Endothelial cell of umbilical vein (primary cell): ENCODE results near the gene SORCS3. TPM values are rescaled to one million over a fixed set of nuclear protein-coding genes. Genes with fewer than 3 reads are reported as not detected.

ENCODE experiments used
- BruUV-seq: library from RNA; stranded (reverse); fragments of 400-500 nt; replicated peaks from 2 replicates; lab custom pipeline; 2021; lab: Mats Ljungman, UMichigan
- CTCF ChIA-PET: fragments of 300-600, 350-600 bp; sonication (Branson Sonifier 250); formaldehyde crosslinking; loops from one replicate; lab custom pipeline; 2021; ENCODE audit warnings: antibody characterized with exemption, inconsistent platforms; lab: Charles Lee
- POLR2A ChIA-PET: fragments of 300-600, 350-600 bp; sonication (Branson Sonifier 250); formaldehyde crosslinking; loops from one replicate; lab custom pipeline; 2021; ENCODE audit warnings: antibody characterized with exemption, inconsistent platforms; lab: Charles Lee
- DNase-seq: peaks from one replicate; pipeline ENCODE4 v3.0.0-alpha.2; 2011; ENCODE audit warnings: low read depth, low spot score
- FAIRE-seq: peaks from 2 replicates; lab custom pipeline; 2011; peaks lifted over from hg19 to GRCh38; lab: Jason Lieb, UNC
- H2AFZ ChIP-seq: 2 replicates; pipeline ENCODE4 v1.6.0; 2012; ENCODE audit warnings: low read depth, low read length, control low read depth, inconsistent platforms
- H3K27ac ChIP-seq: 2 replicates; pipeline ENCODE4 v1.5.1; 2011; ENCODE audit warnings: low read depth, mild to moderate bottlenecking, control low read depth, low read length, moderate library complexity; ENCODE audit not compliant: insufficient read depth
- H3K27me3 ChIP-seq, 2 experiments: 2 replicates each; pipeline versions ENCODE4 v1.6.0 to v1.6.1; 2011; ENCODE audit warnings: low read length in 2 of 2, mixed read lengths in 1 of 2; ENCODE audit not compliant: control insufficient read depth in 2 of 2, insufficient read depth in 2 of 2
- H3K36me3 ChIP-seq, 2 experiments: 2 replicates in 1 of 2; 3 replicates in 1 of 2; pipeline ENCODE4 v1.5.1; 2011; ENCODE audit warnings: low read length in 2 of 2, mild to moderate bottlenecking in 1 of 2, moderate library complexity in 1 of 2; ENCODE audit not compliant: control insufficient read depth in 2 of 2, insufficient read depth in 2 of 2; ENCODE audit errors: extremely low read depth in 1 of 2
- H3K4me1 ChIP-seq: 3 replicates; pipeline ENCODE4 v1.5.1; 2011; ENCODE audit warnings: mild to moderate bottlenecking, low read length; ENCODE audit not compliant: control insufficient read depth, insufficient read depth; ENCODE audit errors: extremely low read depth
- H3K4me2 ChIP-seq: 2 replicates; pipeline ENCODE4 v1.6.1; 2011; ENCODE audit warnings: low read length, control low read depth, mixed read lengths; ENCODE audit not compliant: insufficient read depth
- H3K4me3 ChIP-seq, 3 experiments: fragments of 200-600 bp in 1 of 3; sonication (generic), shearing (Covaris generic) in 1 of 3; replicated peaks in 1 of 3; 2 replicates each; pipeline ENCODE4 v1.5.1; 2011 to 2016; ENCODE audit warnings: control low read depth in 3 of 3, low read length in 3 of 3, mild to moderate bottlenecking in 2 of 3, inconsistent platforms in 1 of 3, low read depth in 1 of 3, moderate library complexity in 1 of 3; ENCODE audit not compliant: insufficient read depth in 1 of 3
- H3K79me2 ChIP-seq: 2 replicates; pipeline ENCODE4 v1.6.0; 2012; ENCODE audit warnings: low read length, inconsistent platforms; ENCODE audit not compliant: control insufficient read depth, insufficient read depth
- H3K9ac ChIP-seq: replicated peaks from 2 replicates; pipeline ENCODE3; 2011; ENCODE audit warnings: low read length, control low read depth; ENCODE audit not compliant: insufficient read depth; ENCODE audit errors: extremely low read depth
- H3K9me1 ChIP-seq: replicated peaks from 3 replicates; pipeline ENCODE4 v1.6.0; 2011; ENCODE audit warnings: mild to moderate bottlenecking, low read length; ENCODE audit not compliant: control insufficient read depth, insufficient read depth; ENCODE audit errors: extremely low read depth
- H3K9me3 ChIP-seq: replicated peaks from 2 replicates; pipeline ENCODE4 v1.5.1; 2012; ENCODE audit warnings: low read length, inconsistent platforms; ENCODE audit not compliant: control insufficient read depth, insufficient read depth
- H4K20me1 ChIP-seq: replicated peaks from 2 replicates; pipeline ENCODE3; 2011; ENCODE audit warnings: mild to moderate bottlenecking, low read length; ENCODE audit not compliant: control insufficient read depth, insufficient read depth; ENCODE audit errors: extremely low read depth
- CTCF ChIP-seq, 2 donors: IDR thresholded peaks; 1 replicate in 1 of 2; 2 replicates in 1 of 2; pipeline ENCODE4 v1.5.1; 2011; ENCODE audit warnings: low read length in 2 of 2, mild to moderate bottlenecking in 2 of 2, moderate library complexity in 2 of 2, control low read depth in 1 of 2, inconsistent platforms in 1 of 2, low read depth in 1 of 2; ENCODE audit not compliant: insufficient read depth in 1 of 2; ENCODE audit errors: extremely low read depth in 1 of 2
- EZH2 ChIP-seq: IDR thresholded peaks from 2 replicates; pipeline ENCODE4 v1.6.1; 2012; ENCODE audit warnings: borderline replicate concordance, low read depth, mild to moderate bottlenecking, moderate library complexity, low read length, inconsistent platforms; ENCODE audit not compliant: severe bottlenecking
- FOS ChIP-seq: IDR thresholded peaks from 2 replicates; pipeline ENCODE4 v1.6.1; 2011; ENCODE audit warnings: mild to moderate bottlenecking, low read length, moderate library complexity, borderline replicate concordance; ENCODE audit not compliant: insufficient read depth
- GATA2 ChIP-seq: IDR thresholded peaks from 2 replicates; pipeline ENCODE4 v1.7.0; 2011; ENCODE audit warnings: low read depth, mild to moderate bottlenecking, moderate library complexity, mixed read lengths, low read length; ENCODE audit not compliant: insufficient read length, insufficient read depth
- JUN ChIP-seq: IDR thresholded peaks from 2 replicates; pipeline ENCODE4 v1.6.1; 2011; ENCODE audit warnings: borderline replicate concordance, low read depth; ENCODE audit not compliant: insufficient read length, insufficient read depth
- MAX ChIP-seq: IDR thresholded peaks from 2 replicates; pipeline ENCODE4 v1.6.1; 2011; ENCODE audit not compliant: insufficient read depth, insufficient read length
- MYC ChIP-seq: IDR thresholded peaks from one replicate; pipeline ENCODE4 v1.6.1; 2011; ENCODE audit warnings: mild to moderate bottlenecking, low read depth, low read length
- POLR2A ChIP-seq: IDR thresholded peaks from 2 replicates; pipeline ENCODE4 v1.6.1; 2012; ENCODE audit warnings: low read depth, mild to moderate bottlenecking, control low read depth, low read length
- POLR2AphosphoS5 ChIP-seq: IDR thresholded peaks from 2 replicates; pipeline ENCODE4 v1.6.1; 2012; ENCODE audit warnings: low read depth, mild to moderate bottlenecking, control low read depth, low read length, moderate library complexity; ENCODE audit not compliant: insufficient read depth
- dilution Hi-C: fragments of 300-500 bp; cut with MboI; formaldehyde crosslinking; loops from one replicate; pipeline ENCODE4 v1.15.0; 2019; ENCODE audit warnings: low sequenced_read_pairs; ENCODE audit not compliant: extremely low pct_ligation_motif_present
- intact Hi-C: fragments of 100-400 bp; cut with micrococcal nuclease; formaldehyde crosslinking; loops from one replicate; pipeline ENCODE4 v1.10.0; 2022
- polyA plus RNA-seq, 4 experiments: library from polyadenylated mRNA; depleted of rRNA in 3 of 4; stranded (reverse) in 3 of 4; unstranded in 1 of 4; fragments of >200 nt; gene quantifications; 2 replicates each; pipeline versions ENCODE4 v1.2.1 to v1.2.3, GENCODE V29; 2011 to 2012; ENCODE audit warnings: missing spikeins in 1 of 4
- total RNA-seq: library from RNA; stranded (reverse); gene quantifications from 2 replicates; pipeline ENCODE4 v1.2.3, GENCODE V29; 2021

The SORCS3 gene
- total and polyA plus RNA-seq, 2 donors (not counting 3 experiments of a cell fraction or from before 2014, with no cell fraction given): not detected

- H2AFZ ChIP-seq: no peak overlapping the region
- TF ChIP-seq POLR2A (no peak), EZH2 (no peak), MAX (no peak), MYC (no peak), POLR2AphosphoS5 (no peak)
- no peak overlapping the region for H3K27ac ChIP-seq
- H3K9me1 ChIP-seq: no peaks in the 10 kb centered on the region
- H3K9me3 ChIP-seq: peaks cover 13% of the 10 kb centered on the region
- CTCF ChIA-PET: no interaction called here
- FAIRE-seq (no peak), DNase-seq (no peak)
- BruUV-seq: no TSS peak
- no peaks in the 10 kb centered on the region for H3K27me3 ChIP-seq
- intact Hi-C loops (no loop called here), dilution Hi-C loops (no loop called here)
- H3K4me1 ChIP-seq: no peaks in the 10 kb centered on the region
- no peak overlapping the region for H3K4me2 ChIP-seq
- H3K79me2 ChIP-seq: no peaks in the 10 kb centered on the region
- H3K36me3 ChIP-seq: no peaks in the 10 kb centered on the region
- no peak overlapping the region for H3K9ac ChIP-seq
- POLR2A ChIA-PET: no interaction called here
- no peak overlapping the region for H3K4me3 ChIP-seq
- H4K20me1 ChIP-seq: no peaks in the 10 kb centered on the region
Observed at GRCh38 chr10:104867966-104868598, 227.0 kb downstream of the SORCS3 start.

- H3K27me3 ChIP-seq: no peaks in the 10 kb centered on the region
- H3K4me3 ChIP-seq: no peak overlapping the region
- ChIA-PET POLR2A (no interaction called here), CTCF (no interaction called here)
- intact Hi-C loops: no loop called here
- H2AFZ ChIP-seq: no peak overlapping the region
- no peaks in the 10 kb centered on the region for H3K9me1 ChIP-seq
- H3K36me3 ChIP-seq: no peaks in the 10 kb centered on the region
- H3K4me2 ChIP-seq: no peak overlapping the region
- no TSS peak for BruUV-seq
- FAIRE-seq (no peak), DNase-seq (no peak)
- dilution Hi-C loops: no loop called here
- TF ChIP-seq POLR2A (no peak), POLR2AphosphoS5 (no peak), EZH2 (no peak), CTCF (IDR thresholded peaks at IDR 0.05; ENCODE audit: extremely low read depth in 1 of 2, insufficient read depth in 1 of 2, low read depth in 1 of 2, low read length in 2 of 2) (no peak), GATA2 (no peak), MAX (no peak), FOS (no peak), MYC (no peak), JUN (no peak)
- H3K9me3 ChIP-seq: peaks cover 9% of the 10 kb centered on the region
- H3K9ac ChIP-seq: no peak overlapping the region
- H3K27ac ChIP-seq: no peak overlapping the region
- no peaks in the 10 kb centered on the region for H4K20me1 ChIP-seq
- no peaks in the 10 kb centered on the region for H3K79me2 ChIP-seq
- H3K4me1 ChIP-seq: no peaks in the 10 kb centered on the region
Observed at GRCh38 chr10:104872691-104873090, 231.6 kb downstream of the SORCS3 start.
